NCI-H446 treated with DMSO at 0.1 percent for 48 hours (cell line): ENCODE measurements around the gene DCANP1.

ENCODE experiments used
- DNase-seq: peaks from one replicate; lab custom pipeline; 2025; lab: John Stamatoyannopoulos, UW

The DCANP1 gene

GRCh38 chr5:135441350-135441831 lies 5.8 kb downstream of the DCANP1 start:
- no peak for DNase-seq

DNA sequence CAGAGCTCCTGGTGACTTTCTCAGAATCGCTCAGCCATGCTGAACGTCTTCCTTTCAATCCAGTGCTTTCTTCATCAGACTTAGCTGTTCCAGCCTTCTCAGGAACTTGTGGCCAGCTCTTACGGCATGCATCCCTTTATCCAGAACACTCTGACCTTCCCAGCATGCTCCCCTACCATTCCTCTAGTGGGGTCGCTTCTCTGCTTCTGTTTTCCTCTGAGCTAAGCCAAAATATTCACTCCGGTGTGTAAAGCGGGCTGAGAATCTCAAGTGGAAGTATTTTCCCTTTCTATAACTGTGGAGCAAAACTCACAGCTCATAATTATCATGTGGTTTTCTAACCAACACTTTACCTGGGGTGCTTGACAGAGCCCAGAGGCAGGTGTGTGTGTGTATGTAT lies 6.2 kb downstream of the DCANP1 start:
- DNase-seq, result no peak

GRCh38 chr5:135439231-135440205 lies 7.6 kb downstream of the DCANP1 start:
- no peak for DNase-seq

DNA sequence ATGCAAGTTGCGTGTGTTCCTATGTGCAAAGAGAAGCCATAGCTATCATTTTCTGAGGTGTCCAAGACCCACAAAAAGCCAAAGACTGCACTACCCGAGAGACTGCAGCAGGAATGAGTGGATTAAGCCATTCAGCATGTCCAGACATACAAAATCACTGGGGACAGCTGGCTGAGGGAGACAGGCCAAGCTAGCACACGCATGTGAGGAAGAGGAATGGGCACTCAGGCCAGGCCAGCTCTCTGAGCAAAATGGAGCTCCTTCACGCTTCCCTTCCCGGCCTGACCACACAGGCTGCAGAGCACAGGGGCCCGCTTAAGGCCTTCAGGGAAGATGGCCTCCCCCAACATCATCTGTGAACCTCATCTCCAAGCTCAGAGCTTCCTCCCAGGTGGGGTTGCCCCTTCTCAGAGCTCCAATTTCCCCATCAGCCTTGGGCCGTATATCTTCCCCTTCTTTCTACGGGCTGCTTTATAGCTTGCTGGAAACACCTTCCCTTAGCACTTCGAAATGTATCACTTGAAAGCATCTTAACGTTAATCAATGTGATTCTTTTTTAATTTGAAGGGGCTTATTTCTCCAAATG lies 8.4 kb downstream of the DCANP1 start:
- no peak for DNase-seq

DNA sequence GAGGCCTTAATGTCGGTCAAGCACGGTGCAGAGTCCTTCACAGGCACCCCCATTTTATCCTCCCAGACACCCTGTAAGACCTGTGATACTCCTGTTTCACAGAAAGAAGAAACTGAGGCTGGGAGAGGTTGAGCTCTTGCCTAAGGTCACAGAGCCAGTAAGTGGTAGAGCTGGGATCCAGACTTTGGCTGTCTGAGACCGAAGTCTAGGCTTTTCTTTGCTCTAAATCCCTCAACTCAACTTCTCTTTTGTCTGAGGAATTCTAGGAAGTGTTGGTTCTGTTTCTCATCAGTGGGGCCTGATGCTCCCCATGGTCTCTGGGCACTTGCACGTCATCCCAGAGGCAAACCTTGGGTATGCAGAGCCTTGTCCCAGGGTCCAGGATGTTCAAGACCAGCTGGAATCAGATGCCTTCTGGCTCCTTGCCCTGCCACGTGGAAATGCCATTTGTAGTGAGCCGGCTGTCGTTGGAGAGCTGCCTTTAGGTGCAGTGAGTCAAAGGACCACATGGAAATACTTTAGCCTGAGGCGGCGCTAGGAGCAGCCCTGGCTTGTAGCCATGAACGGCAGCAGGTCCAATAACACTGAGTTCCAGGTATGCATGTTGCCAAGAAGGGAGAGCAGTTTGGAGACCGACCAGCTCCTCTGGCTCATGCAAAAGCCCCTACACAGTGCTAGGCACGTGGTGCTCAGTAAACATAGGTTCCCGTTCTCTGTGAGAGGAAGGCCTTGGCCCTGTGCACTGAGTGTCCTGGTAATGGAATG lies 9.2 kb downstream of the DCANP1 start:
- DNase-seq, result peak; percentile 92

DNA sequence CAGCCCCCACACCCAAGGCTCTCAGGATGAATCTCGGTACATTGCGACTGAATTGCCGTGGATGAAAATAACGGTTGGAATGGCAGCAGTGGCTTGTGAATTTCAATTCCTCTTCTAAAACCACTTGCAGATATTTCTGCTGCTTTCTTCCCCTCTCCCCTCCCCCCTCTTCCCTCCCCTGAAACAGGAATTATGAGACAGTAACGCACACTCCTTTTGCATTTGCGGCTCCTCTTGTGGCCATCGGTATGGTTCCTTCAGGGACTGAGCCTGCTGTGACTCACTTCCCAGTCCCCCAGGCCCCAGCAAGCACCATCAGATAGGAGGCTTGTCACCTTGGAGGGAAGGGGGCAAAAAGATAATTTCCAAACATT lies 9.7 kb downstream of the DCANP1 start:
- DNase-seq, result no peak

DNA sequence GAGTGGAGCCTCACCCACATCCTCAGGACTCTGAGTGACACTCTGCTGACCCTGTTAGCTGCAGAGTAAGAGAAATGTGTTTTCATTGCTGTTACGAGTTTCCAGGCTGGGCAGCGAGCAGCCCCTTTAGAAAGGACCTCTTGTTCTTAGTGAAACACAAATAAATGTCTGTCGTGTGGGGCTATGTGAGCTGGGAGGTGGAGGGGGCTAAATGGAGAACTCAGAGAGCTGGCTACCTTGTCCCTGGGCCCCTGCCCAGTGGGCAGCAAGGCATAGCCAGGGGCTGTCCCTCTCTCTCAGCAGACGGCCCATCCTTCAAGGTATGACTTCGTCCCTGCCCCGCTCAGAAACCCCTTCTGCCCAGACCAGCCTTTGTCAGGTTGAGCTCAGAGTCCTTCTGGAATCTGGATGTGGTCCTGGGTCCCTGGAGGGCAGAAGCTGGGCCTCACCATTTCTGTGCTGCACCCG lies 10.2 kb downstream of the DCANP1 start:
- DNase-seq, result no peak

DNA sequence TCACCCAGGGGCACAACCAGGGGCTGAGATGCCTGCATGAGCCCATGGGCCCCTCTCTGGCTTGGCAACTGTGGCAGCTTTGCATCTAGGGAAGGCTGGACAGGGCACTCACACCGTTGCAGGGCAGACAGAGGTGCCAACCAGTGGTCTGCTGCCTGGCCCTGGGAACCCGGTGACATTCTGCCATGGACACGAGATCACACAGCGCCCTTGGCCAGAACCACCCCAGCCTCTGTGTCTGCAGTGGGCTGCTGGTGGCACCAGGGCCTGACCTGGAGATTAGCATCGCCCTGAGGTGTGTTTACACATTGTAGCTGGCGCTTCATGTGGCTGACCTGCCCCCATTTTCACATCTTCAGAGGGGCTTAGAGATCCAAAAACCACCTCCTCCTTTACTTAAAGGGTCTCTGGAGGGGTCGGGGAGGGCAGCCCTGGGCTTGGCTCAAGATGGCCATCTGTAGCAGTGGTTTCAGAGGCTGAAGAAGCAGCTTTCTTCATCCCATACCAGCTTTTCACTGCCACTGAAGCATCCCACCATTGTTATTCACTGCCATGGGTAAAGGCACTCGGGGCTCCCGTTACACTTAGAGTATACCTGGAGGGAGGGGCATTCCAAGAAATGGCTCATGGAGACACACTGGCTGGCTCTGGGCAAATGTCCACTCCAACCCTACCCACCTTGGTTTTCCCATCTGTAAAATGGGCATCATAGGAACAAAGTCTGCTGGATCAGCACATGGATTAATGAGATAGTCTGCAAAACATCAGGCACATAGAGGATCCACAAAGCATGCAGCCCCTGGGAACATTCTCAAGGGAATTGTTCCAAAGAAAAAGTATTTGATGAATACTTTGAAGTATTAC lies 11.4 kb downstream of the DCANP1 start:
- no peak for DNase-seq

DNA sequence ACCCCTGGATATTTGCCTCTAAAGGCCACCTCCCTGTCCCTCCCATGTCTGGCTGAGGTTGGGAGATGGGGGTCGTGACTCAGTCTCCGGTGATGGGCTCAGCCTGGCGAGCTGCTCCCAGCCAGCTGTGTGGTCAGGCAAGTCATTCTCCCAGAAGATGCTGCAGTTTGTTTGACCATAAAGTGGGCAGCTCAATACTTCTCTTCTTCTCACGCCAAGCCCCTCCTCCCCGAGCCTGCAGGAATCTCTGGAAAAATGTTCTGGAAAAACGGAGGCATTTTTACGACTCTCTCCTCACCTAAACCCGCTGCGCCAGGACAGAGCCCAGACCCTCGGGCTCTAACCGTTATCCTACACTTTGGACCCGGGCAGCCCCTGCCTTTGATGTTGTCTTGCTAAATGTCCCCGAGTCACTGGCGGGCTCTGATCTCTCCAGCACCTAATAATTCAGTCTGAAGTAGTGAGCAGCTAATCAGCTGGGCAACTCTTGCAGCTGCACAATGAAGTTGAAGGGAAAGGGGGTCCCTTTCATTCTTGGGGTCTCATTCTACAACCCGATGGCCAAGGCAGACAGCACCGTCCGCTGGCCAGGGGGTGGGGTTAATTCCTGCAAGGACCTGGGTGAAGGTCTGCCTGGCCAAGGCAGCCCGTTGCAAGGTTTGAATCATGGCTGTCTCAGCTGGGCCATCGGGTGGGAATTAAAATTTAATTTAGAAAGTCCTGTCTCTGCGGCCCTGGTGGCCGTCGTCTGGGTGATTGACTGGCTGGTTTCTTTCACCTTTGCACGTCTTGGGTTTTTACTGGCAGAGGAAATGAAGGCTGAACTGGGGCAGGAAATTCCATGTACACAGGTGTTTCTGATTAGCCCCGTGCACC lies 12.3 kb downstream of the DCANP1 start:
- no peak for DNase-seq

DNA sequence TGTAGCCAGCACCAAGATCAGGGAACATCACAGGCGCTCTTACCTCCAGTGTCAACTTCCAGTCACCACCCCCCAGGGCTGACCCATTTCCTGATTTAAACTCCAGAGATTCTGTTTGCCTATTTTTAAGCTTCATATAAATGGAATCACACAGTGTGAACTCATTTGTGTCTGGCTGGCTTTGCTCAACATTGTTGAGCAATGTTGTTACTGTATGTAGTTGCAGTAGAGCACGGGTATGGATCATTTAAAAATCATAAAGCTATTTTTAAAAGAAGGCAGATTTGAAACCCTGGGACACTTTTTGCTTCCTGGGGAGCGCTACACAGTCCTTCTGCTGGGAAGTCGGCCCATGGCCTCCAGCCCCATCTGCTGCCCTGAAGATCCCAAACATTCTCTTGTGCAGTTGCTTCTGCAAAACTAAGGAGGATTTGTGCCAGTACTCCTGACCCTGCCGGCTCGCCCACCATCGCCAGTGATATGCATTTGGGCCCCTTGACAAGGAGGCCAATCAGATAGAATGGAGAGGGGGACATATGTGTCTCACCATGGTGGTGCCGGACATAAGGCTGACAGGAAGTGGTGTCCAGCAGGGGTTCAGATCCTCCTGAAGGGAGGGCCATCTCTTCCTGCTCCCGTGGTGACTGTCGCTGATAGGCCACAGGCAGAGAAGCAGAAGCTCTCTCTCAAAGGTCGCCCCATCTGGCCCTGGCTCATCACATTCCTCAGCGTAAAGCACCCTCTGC lies 13.3 kb downstream of the DCANP1 start:
- DNase-seq, result no peak

GRCh38 chr5:135432113-135432512 lies 15.0 kb downstream of the DCANP1 start:
- DNase-seq, result no peak

- no peak for DNase-seq
Measured at GRCh38 chr5:135430135-135430437, 17.1 kb downstream of the DCANP1 start.

- peak; percentile 15 for DNase-seq
Measured at GRCh38 chr5:135429301-135430134, 17.6 kb downstream of the DCANP1 start.

DNA sequence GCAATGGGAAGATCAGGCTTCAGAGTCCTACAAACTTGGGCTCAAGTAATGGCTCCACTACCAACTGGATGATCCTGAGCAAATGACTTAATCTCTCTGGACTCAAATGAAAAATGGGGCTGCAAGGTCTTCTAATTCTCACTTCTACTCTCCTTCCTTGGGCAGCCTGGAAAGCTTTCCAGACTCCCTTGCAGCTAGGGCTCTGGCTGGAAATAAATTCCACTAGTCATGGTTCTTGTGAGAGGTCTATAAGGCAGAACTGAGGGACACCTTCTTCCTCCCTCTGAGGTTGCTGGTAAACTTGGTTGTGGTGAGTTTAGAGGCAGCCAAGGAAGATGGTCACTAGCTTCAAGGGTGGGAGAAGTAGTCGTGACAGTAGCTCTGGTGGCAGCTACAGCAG lies 18.6 kb downstream of the DCANP1 start:
- DNase-seq, result no peak

- peak; percentile 24 for DNase-seq
Measured at GRCh38 chr5:135426102-135427082, 20.8 kb downstream of the DCANP1 start.

- no peak for DNase-seq
Measured at GRCh38 chr5:135425641-135426040, 21.5 kb downstream of the DCANP1 start.

DNA sequence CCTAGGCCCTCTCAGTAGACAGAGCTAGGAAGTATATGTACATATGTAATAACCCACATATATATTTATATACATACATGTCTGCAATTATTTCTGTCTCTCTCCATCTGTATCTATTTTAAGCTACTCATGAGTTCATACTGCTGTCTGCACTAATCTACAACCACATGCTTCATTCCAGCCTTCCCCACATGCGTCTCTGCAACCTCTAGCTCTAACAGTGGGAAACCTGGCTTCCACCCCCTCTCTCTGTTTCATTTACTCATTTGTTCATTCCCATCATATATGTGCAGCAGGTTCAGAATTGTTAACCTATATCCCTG lies 23.3 kb downstream of the DCANP1 start:
- DNase-seq, result no peak
